WI38 (cell line): Measurements from ENCODE around the gene PTPRT.
"Not testable (repeated sequence)": the region's sequence is repeated elsewhere in the genome, so short reads cannot be mapped to it uniquely, and the experiment has no call there.

Source experiments
- H3K4me3 ChIP-seq: 2 replicates; pipeline ENCODE4 v1.5.1; 2011; ENCODE audit warnings: low read depth, mild to moderate bottlenecking, control low read depth, low read length
- TF ChIP-seq, protein P1 (sequence below): IDR thresholded peaks from 2 replicates; pipeline ENCODE4 v1.5.1; 2012; ENCODE audit warnings: low read depth, mild to moderate bottlenecking, control low read depth, low read length

PTPRT gene

DNA sequence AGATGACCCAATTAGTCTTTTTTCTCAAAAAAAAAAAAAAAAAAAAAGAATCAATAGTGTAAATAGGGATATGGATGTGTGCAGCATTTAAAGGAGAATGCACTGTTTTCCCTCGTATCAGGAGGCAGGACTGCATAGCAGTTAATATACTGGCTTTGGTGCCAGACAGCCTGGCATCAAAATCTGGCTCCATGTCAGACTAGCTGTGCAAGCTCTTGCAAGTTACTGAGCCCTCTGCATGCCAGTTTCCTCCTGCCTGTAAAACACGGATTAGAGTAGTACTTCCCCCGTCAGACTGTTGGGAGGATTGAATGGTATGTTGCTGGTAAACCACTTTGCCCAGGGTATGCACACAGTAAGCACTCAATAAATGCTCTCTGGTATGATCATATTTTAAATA lies 977.3 kb downstream of the PTPRT start:
- TF ChIP-seq, protein P1, sequence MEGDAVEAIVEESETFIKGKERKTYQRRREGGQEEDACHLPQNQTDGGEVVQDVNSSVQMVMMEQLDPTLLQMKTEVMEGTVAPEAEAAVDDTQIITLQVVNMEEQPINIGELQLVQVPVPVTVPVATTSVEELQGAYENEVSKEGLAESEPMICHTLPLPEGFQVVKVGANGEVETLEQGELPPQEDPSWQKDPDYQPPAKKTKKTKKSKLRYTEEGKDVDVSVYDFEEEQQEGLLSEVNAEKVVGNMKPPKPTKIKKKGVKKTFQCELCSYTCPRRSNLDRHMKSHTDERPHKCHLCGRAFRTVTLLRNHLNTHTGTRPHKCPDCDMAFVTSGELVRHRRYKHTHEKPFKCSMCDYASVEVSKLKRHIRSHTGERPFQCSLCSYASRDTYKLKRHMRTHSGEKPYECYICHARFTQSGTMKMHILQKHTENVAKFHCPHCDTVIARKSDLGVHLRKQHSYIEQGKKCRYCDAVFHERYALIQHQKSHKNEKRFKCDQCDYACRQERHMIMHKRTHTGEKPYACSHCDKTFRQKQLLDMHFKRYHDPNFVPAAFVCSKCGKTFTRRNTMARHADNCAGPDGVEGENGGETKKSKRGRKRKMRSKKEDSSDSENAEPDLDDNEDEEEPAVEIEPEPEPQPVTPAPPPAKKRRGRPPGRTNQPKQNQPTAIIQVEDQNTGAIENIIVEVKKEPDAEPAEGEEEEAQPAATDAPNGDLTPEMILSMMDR = no peak
- no peak overlapping the region for H3K4me3 ChIP-seq

DNA sequence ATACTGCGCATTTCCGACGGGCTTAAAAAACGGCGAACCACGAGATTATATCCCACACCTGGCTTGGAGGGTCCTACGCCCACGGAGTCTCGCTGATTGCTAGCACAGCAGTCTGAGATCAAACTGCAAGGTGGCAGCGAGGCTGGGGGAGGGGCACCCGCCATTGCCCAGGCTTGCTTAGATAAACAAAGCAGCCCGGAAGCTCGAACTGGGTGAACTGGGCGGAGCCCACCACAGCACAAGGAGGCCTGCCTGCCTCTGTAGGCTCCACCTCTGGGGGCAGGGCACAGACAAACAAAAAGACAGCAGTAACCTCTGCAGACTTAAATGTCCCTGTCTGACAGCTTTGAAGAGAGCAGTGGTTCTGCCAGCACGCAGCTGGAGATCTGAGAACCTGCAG lies 983.1 kb downstream of the PTPRT start:
- not testable (repeated sequence) for H3K4me3 ChIP-seq

DNA sequence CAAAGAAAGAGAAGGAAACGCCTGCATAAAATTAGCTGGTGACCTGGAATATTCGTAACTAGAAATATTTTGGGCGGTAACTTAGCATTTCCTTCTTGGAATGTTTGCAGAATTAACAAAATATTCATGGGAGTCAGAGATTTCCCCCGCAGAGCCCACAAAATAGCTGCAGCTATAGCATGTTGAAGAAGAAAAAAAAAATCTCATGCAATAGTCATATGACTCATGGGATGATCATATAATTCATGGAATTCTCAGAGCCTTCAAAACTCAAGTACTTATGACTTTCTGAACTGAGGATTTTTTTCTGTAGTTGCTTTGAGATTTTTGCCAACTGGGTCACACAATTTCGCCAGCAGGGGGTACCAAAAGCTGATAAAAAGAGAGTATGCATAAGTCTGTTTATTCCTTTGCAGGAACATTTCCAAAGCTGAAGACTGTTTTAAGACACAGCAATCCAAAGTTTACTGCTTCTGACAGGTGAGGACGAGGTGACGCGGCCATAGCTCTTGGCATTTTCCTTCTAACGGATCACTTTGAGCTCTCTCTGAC lies 985.5 kb downstream of the PTPRT start:
- H3K4me3 ChIP-seq = no peak overlapping the region
- TF ChIP-seq, protein P1 = no peak

DNA sequence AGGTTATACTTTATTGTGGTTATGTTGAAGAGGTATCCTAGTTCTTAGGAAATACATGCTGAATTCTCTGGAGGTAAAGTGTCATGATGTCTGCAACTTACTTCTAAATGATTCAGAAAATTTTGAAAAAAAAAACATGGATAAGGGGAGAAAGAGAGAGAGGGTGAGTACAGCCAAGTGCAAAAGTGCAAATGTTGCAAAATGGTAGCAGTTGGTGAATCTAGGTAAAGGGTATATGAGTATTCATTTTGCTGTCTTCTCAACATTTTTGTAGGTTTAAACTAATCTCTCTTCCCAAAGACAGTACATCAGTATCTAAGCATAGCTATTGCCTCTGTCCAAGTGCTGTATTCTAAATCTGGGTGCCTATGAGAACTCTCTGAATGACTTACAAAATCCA lies 992.1 kb downstream of the PTPRT start:
- no peak overlapping the region for H3K4me3 ChIP-seq
- TF ChIP-seq, protein P1 = no peak

DNA sequence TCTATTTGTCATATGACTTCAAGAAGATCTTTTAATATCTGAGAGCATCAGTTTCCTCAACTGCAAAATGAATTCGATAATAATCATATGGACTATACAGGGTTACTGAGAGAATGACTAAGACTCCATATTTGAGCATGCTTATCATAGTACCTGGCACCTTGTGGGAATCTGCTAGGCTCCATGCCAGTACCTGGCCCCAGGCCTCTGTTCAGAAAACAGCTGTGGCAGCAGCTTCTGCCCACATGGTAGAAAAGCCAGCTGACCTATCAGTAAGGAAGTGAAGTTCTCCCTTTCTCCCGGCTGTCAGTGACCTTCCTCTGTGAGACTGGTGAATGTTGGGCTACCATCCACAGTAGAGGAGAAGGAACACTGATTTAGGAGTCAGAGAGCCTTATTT lies 996.6 kb downstream of the PTPRT start:
- TF ChIP-seq, protein P1 = no peak
- no peak overlapping the region for H3K4me3 ChIP-seq

DNA sequence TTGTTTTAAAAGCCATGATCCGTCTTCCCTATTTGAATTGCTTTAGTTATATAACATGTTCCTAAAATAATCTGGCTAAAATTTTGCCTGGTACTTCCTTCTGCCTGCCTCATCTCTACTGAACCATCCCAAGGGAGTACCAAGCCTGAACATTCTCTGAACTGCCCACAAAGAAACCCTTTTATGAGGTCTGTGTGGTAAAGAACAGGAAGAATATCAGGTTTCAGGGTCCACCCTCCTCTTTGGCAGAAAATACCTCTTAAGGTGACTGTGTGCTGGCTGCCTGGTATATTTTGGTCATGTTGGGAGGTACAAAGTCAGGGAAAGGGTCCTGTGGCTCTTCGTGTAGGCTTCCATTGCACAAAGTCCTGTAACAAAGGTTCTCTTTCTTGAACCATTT lies 997.4 kb downstream of the PTPRT start:
- no peak overlapping the region for H3K4me3 ChIP-seq
- TF ChIP-seq, protein P1 = no peak

DNA sequence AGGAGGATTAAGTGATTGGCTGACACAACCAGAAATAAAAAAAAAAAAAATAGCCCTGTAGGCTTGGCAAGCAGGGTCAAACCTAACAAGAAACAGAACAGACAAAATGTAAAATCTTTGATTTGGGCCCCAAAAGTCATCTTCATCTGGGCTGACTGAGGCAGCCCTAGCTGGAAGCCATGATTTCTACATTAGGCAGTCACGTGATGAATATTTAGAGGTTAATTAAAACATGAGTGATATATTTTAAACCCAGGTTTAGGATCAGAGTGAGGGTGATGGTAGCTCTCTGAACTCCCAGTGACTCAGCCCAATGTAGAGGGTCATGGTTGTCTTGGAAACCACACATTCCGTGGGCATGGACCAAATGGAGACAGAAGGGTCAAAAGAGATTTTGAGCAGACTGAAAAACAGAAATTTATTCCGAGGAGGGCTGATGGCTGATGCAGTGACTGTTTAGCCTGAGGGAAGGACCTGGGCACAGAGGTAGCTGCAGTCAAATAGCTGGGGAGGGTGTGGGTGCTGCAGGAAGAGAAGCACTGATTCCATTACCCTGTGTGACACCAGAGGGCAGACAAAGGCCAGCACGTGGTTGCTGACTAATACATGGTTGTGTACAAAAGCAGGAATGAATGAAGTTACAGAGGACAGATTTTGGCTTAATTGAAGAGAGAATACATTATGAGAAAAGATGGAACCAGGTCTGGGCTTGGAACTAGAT lies 998.4 kb downstream of the PTPRT start:
- no peak overlapping the region for H3K4me3 ChIP-seq
- TF ChIP-seq, protein P1 = no peak

DNA sequence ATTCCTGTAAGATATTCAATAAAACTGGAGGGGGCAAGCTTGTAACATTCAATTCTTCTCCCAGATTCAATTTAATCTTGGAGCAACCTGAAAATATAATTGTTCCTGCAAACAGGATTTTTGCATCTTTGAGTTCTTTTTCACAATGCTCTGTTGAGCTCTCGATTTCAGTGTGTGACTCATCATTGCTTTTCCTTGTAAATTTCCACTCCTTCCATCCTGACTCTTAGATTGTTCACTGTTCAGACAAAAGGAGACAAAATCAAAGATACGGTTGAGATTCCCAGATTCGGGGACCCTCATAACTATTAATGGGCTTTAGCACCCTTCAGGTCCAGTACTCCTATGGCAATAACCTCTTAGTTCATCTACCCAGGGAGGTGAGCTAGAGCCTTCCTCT lies 999.6 kb downstream of the PTPRT start:
- H3K4me3 ChIP-seq = no peak overlapping the region
- TF ChIP-seq, protein P1 = no peak
